GM21515 (cell line): Measurements from ENCODE around the gene SYNJ1.
A peak's percentile ranks its signal among the peaks of the same experiment; 100 is the strongest.
"Not testable (repeated sequence)": the region's sequence is repeated elsewhere in the genome, so short reads cannot be mapped to it uniquely, and the experiment has no call there.

Experiments used
- ATAC-seq: cut with Tn5 transposase; IDR thresholded peaks from one replicate; pipeline ENCODE4 v1.9.1; 2021; ENCODE audit not compliant: unreplicated experiment

The SYNJ1 gene, protein sequence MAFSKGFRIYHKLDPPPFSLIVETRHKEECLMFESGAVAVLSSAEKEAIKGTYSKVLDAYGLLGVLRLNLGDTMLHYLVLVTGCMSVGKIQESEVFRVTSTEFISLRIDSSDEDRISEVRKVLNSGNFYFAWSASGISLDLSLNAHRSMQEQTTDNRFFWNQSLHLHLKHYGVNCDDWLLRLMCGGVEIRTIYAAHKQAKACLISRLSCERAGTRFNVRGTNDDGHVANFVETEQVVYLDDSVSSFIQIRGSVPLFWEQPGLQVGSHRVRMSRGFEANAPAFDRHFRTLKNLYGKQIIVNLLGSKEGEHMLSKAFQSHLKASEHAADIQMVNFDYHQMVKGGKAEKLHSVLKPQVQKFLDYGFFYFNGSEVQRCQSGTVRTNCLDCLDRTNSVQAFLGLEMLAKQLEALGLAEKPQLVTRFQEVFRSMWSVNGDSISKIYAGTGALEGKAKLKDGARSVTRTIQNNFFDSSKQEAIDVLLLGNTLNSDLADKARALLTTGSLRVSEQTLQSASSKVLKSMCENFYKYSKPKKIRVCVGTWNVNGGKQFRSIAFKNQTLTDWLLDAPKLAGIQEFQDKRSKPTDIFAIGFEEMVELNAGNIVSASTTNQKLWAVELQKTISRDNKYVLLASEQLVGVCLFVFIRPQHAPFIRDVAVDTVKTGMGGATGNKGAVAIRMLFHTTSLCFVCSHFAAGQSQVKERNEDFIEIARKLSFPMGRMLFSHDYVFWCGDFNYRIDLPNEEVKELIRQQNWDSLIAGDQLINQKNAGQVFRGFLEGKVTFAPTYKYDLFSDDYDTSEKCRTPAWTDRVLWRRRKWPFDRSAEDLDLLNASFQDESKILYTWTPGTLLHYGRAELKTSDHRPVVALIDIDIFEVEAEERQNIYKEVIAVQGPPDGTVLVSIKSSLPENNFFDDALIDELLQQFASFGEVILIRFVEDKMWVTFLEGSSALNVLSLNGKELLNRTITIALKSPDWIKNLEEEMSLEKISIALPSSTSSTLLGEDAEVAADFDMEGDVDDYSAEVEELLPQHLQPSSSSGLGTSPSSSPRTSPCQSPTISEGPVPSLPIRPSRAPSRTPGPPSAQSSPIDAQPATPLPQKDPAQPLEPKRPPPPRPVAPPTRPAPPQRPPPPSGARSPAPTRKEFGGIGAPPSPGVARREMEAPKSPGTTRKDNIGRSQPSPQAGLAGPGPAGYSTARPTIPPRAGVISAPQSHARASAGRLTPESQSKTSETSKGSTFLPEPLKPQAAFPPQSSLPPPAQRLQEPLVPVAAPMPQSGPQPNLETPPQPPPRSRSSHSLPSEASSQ (N-terminal part only)

DNA sequence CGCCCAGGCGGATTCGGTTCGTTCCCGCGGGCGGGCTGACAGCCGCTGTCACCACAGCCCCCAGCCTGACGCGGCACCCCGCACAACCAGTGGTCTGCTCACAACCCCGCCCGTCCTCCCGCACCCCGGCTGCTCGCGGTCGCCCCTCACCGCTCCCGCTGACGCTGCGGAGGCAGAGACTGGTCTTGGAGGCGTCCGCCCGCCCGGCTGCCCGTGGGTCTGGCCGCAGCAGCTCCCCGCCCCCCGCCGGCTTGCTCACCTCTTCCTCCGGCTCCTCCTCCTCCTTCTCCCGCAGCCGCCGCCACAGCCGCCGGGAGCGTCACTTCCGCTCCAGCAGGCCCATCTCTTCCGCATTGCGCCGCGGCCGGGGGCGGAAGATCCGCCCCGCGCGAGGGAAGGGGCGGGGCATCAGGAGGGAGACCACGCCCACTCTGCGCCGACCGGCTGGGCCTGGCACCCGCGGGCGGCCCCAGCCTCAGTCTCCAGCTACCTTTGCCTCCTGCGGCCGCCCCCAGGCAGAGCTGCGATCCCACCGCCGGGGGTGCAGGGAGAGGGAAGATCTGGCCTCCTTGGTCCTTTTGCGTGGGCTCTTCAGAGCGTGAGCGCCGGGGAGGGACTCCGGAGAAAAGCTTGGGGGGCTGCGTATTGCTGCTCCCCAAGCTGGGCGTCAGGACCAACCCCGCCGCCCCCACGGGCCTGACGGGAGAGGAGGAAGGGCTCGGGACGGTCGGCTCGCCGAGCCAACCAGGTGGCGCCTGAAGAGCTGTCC lies at the start of gene SYNJ1:
Gene SYNJ1, minus strand, starts transcription at position 327 of the 769 bp plus-strand sequence. CDS start 1,118 bp downstream, outside the sequence.
- ATAC-seq: peak; percentile 89

DNA sequence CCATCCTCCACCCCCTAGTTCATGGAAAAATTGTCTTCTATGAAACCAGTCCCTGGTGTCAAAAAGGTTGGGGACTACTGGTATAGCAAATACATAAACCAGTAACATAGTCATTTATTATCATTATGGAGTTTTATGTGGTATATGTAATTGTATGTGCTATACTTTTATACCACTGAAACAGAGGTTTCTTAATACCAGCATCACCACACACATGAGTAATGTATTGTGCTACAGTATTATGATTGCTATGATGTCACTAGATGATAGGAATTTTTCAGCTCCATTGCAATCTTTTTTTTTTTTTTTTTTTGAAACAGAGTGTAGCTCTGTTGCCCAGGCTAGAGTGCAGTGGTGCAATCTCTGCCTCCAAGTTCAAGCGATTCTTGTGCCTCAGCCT lies 49.5 kb upstream of the SYNJ1 start:
- no peak for ATAC-seq

DNA sequence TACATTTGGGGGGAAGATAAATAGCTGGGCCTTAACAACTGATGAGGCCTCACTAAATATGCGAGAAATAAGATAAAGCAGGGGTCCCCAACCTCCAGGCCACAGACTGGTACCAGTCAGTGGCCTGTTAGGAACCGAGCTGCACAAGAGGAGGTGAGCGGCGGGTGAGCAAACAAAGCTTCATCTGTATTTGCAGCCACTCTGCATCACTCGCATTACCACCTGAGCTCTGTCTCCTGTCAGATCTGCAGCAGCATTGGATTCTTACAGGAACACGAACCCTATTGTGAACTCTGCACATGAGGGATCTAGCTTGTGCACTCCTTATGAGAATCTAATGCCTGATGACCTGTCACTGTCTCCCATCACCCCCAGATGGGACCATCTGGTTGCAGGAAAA lies 48.9 kb upstream of the SYNJ1 start:
- ATAC-seq: no peak

DNA sequence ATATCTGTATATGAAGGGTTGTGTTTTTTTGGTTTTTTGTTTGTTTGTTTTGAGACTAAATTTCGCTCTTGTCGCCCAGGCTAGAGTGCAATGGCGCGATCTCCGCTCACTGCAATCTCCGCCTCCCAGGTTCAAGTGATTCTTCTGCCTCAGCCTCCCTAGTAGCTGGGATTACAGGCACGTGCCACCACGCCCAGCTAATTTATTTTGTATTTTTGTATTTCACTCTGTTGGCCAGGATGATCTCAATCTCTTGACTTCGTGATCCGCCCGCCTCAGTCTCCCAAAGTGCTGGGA lies 45.2 kb upstream of the SYNJ1 start:
- ATAC-seq: not testable (repeated sequence)

DNA sequence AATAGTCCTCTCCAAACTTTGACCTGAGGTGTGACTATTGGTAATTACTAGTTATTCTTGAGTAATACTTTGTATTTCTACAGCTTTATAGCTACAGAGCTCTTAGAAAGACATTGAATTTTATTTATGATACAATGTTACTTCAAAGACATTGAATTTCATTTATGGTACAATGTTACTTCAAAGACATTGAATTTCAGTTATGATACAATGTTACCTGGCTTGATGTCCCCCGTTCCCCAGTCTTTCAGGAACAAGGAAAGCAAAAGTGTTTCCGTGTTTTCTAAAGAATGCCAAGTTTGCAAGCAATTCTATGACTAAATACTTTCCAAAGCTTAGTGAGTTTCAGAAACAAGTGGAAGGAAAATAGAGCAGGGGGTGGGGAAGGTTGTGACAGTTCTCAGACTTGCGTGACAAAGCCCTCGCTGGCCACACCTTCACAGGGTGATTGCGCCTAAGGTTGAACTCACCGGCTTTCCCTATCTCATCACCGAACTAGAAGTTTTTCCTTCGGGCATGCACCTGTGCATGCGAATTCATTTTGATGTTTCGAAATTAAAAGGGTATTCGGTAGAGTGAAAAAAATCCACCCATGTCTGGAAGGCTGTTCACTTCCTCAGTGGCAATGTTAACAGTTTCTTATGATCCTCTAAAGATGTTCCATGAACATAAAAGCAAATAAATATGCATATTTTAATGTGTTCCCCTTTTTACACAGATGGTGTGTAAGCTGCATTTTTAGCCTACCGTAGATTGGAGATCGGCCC lies 44.7 kb upstream of the SYNJ1 start:
- ATAC-seq: no peak

DNA sequence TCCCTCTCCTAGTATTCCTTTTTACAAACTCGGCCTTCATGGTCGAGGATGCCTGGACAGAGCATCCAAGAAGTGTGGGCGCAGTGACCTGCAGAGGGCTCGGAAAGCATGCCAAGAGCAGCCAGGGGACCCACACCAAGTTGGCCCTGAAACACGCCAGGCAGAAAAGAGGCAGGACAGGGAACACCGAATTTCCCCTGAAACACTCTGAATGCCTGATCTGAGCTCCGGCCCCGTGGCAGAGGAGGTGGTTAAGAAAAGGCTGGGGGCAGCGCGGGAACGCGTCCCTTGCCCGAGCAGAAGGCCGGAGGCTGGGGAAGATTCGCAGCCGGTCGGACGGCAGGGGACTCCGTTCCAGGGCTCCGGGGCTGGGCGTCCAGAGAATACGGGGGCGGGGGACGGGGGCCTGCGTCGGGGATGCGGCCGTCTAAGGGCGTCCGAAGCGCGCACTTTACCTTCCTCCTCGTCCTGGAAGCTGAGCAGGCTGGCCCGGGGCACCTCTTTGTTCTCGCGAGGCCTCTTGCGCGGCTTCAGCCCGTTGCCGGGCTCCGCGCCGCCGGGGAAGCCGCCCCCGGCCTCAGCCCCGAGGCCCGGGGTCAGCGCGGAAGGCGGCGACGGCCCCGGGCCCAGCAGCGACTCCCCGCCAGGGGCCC lies 43.2 kb upstream of the SYNJ1 start:
- peak; percentile 37 for ATAC-seq

DNA sequence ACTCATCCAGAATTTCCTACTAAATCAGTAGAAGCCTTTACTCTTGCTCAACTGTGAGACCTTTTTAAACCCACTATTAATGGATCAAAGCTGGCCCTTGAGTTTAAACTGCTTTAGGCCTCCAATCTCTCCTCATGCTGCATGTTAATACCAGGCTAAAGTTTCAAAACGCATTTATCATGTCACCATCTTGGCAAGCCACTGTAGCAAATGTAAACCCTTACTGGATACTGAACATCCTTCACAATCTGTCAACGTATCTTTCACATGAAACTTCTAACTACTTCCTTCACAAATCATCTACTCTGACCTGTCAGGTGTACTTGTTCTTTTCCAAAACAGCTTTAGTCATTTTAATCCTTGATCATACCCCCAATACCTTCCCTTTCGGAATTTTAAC lies 40.7 kb upstream of the SYNJ1 start:
- no peak for ATAC-seq

DNA sequence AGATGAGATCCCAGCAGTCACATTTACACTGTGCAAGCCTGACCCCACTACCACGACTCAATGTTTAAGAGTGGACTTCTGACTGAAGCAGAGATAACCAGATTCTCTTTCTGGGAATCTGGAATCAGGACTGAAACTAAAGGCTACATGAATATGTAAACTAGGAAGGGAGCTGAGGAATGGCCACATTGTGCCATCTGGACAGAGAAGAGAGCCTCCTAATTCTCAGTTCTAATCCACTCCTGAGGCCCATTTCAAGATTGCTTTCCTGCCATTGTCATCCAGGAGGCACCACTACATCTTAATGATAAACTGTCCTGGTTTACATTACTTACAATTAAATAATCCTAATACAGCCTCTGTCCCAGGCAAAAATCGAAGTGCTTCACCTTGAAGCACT lies 37.2 kb upstream of the SYNJ1 start:
- ATAC-seq: no peak

DNA sequence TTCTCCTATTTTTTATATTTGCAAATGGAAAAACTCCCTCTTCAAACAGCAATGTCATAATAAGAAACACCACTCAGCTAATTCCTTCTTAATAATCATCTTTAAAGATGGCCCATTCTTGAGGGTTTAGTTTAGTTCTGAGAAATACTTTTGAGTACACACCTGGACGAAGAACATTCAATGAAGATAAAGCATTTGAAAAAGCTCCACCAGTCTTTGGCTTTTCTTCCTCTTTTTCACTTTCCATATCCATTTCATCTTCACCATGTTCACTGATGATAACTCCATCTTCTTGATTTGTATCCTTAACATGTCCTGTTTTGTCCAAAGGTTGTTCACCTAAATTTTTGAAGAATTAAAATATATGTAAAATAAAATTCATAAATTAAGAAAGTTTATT lies 36.4 kb upstream of the SYNJ1 start:
- ATAC-seq: no peak

DNA sequence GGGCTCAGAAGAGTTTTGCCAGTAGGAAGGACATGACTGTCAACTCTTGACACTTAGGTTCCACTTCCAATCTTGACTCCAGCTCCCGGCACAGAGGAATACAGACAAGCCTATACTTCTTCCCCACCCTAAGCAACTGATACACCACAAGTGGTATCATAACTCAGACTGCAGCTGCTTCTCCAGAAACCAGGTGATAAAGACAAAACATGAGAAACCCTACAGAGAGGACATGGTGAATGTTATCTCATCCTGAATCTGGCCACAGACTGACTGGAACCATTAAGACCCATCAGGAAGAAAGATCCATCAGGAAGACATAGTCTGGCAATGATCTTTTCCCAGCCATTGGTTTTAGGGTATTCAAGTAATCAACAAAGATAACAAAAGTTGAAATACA lies 30.0 kb upstream of the SYNJ1 start:
- no peak for ATAC-seq

DNA sequence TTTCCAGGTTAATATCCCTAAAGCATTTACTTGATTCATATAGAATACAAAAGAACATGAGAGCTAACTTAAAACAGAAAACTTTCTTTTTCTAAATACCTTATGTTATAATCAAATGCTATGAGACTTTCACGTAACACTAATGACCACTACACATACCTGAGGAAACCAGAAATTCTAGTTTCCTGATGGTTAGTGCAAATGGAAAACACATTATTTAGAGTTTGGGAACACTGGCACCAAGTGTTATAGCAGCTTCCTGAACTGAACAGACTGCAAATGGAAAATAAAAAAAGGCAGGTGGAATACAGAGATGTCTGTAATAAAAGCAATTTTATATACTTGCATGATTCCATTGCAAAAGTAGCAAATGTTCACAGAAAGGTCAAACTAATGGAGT lies 28.3 kb upstream of the SYNJ1 start:
- ATAC-seq: no peak

DNA sequence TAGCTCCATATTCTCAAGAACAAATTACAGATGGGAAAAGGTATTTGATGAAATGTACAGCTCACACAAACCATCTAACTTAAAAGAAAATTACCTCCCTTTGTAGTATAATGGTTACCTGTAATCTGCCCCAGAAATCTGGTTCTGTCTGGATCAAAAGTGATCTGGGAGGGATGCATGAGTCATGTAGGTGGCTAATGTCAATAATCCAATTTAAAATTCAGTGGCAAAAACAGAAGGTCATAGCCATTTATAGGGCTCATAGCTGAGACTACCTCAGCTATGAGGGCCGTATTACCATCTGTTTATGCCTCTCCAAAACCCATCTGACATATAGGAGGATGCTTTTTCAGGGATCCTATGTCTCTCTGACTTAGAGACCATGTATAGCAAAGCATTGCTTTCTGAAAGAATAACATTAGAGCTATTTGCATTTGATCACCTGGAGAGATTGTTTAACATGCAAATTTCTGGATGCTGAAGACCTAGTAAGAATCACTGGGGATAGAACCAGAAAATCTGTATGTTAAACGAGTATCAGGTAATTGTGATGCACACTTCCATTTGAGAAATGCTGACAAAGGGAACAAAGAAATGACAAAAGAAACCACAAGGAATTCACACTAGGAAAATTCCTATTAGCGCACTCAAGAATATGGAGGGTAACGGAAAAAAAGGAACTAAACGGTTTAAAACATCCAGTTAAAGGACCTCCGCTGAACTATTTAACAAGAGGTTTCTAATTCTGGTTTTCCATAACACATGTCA lies 26.2 kb upstream of the SYNJ1 start:
- ATAC-seq: no peak

DNA sequence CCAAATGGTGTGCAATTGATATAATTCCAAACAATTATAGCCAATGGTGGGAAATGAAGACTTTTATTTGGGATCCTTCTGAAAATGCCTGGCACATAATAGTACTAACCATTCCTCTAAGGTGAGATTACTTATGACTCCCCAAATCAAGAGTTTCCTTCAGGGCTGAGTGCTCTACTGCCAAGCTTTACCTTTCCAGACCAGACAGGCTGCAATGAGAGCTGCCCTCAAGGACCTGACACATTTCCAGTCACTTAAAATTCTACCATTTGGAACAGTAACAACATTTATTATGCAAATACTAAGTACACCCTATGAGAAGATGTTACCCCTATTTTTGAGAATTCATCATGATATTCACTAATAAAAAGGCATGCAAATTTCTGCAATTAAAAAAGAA lies 22.6 kb upstream of the SYNJ1 start:
- ATAC-seq: no peak

DNA sequence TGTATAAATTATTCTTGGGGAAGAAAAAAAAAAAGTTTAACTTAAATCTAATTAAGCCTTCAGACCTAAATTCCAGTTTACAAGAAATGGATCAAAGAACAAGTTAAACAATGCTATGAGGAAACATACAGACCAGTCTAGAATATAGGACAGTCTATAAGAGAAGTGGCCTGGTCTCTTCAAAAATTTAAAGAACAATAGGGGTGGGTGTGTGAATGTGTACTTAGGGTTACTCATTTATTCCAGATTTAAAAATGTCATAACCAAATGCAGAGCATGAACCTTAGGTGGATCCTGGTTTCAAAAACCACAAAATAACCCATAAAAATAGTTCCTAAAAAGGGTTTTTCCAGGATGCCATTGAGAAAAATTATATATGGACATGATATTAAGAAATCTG lies 21.8 kb upstream of the SYNJ1 start:
- ATAC-seq: no peak

DNA sequence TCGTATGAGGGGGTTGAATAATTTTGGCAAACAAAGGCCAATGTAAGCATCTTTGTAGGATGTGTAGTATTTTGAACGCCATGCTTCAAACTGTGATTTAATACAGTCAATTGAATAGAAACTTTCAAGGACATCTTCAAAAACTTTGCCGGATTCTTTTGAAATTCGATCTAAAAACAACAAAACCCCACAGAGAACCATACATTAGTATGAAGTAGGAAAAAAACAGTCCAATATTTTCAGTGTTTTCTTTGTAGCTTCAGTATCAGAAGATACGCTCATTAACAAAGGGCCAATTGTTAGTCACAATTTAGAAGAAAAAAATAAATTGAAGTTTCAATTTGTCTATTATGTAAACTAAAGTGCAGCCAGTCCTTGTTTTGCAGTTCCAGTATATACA lies 20.7 kb upstream of the SYNJ1 start:
- no peak for ATAC-seq

DNA sequence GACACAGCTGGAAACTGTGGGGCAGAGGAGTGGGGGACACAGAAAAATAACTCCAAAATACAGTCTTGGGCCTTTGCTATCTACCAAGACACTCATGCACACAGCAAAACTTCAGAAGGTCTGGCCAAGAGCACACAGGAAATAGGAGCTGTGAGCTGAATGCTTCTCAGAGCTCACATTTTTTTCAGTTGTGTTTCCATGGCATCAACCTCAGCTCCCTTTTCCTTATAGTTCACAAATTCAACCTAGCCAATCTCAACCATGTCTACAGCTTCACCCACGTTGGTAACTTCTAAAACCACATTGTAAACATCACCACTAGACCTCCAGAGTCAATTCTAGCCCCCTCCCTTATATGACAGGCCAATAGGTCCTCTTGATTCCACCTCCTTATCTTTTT lies 19.6 kb upstream of the SYNJ1 start:
- ATAC-seq: no peak

DNA sequence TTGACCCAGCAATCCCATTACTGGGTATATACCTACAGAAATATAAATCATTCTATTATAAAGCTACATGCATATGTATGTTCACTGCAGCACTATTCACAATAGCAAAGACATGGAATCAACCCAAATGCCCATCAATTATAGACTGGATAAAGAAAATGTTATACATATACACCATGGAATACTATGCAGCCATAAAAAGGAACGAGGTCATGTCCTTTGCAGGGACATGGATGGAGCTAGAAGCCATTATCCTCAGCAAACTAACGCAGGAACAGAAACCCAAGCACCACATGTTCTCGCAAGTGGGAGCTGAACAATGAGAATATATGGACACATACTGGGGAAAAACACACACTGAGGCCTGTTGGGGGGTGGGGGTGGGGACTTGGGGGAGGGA lies 18.9 kb upstream of the SYNJ1 start:
- not testable (repeated sequence) for ATAC-seq

DNA sequence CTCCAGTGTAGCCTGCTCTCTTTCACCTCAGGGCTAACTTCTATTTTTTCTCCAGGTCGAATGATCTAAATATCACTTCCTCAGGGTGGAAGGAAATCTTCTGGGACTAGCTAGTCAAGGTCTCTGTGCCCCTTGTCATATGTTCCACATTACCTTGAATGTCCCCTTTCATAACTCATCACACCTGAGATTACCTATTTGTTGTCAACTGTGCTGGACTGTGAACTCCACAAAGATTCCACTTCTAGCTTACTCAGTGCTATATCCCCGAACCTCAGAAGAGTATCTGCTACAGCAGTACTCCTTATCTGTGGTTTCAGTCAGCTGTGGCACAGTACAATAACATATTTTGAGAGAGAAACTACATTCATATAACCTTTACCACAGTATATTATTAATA lies 14.6 kb upstream of the SYNJ1 start:
- ATAC-seq: no peak

DNA sequence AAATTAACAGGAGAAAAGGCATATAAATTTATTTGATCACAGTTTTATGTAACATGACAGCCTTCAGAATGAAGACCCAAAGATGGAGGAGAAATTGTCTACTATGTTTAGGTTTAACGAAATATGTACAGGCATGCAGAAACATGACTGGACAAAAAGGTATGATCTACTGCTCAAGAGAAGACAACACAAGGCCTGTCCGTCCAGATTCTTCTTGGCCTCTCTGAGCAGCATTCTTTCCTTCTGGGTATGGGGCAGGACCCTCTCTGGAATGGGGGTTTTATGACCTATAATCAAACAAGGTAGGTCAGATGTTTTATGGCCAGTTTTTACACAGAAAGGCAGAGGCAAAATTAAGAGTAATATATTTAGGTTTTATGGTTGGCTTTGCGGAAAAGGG lies 13.5 kb upstream of the SYNJ1 start:
- no peak for ATAC-seq
